OCI-LY7 (cell line): ENCODE measurements around the gene HAS3.

Source experiments
- CTCF ChIP-seq: fragments of 200-600 bp; sonication (generic); conservative IDR thresholded peaks from 2 replicates; pipeline ENCODE4 v1.5.1; 2014; ENCODE audit warnings: mild to moderate bottlenecking, antibody characterized with exemption, low read length, moderate library complexity, mixed read lengths
- EZH2phosphoT487 ChIP-seq: fragments of 200-600 bp; sonication (generic); IDR thresholded peaks from 2 replicates; pipeline ENCODE4 v1.6.1; 2018; ENCODE audit warnings: low read depth, borderline replicate concordance, mild to moderate bottlenecking, mixed run types, antibody characterized with exemption, low read length, moderate library complexity, mixed read lengths

GRCh38 chr16:69132424-69133252, 27.2 kb downstream of the HAS3 start, which contains the start of the genes CHTF8 and UTP4:
- TF ChIP-seq CTCF: no peak
- TF ChIP-seq EZH2phosphoT487: no peak
